ENCODE results near the gene TIMM44. TPM values are rescaled to one million over a fixed set of nuclear protein-coding genes. Genes with fewer than 3 reads are reported as not detected.
A peak's percentile ranks its signal among the peaks of the same experiment; 100 is the strongest.
"Not testable (repeated sequence)": the region's sequence is repeated elsewhere in the genome, so short reads cannot be mapped to it uniquely, and the experiment has no call there.

TIMM44 gene
- total RNA-seq, 1 donor from 2014 or later = 58.0 TPM

DNA sequence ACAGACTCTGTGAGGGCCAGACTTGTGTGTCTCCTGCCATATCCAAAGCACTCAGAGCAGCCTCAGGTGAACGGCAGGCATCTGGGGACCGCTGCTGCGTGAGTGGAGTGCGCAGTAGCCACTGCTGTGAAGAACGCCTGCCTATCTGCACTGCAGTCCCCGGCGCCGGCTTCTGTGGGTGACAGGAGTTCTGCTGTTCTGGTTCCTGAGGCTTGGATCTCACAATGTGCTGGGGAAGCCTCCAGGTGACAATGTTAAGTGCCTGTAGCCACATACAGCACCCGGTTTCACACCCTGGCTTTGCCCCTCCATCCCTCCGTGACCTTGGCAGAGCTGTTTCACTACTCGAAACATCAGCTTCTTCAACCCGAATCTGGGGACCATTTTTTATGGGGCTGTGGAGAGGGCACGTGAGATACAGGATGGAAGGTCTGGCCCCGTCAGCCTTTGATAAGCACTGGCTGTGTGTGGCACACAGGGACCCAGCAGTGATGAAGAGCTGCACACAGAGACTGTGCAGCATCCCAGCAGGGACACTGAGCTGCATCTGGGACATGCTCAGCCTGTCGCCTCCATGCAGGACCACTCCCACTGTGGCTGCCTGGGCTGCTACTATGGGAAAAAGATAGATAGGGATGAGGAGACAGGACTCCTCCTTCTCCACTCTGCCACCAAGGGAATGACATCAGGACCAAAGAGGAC lies 33.7 kb upstream of the TIMM44 start:
- DNase-seq (ENCODE audit: low spot score) = no peak

DNA sequence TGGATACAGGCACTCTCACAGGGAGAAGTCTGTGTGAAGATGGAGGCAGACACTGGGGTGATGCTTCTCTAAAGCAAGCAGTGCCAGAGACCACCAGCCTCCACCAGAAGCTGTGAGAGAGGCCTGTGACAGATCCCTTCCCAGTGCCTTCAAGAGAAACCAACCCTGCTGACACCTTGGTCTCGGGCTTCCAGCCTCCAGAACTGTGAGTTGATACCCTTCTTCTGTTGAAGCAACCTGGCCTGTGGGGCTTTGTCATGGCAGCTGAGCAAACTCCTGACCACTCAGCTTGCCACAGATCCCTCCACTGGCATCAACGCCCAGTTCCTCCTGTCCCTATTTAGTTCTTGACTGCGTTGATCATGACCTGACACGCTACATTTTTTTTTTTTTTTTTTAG lies 33.0 kb upstream of the TIMM44 start:
- no peak for DNase-seq (ENCODE audit: low spot score)

GRCh38 chr19:7975037-7975436 lies 31.6 kb upstream of the TIMM44 start:
- DNase-seq (ENCODE audit: low spot score) = no peak

- DNase-seq (ENCODE audit: low spot score) = no peak
These were observed 30.4 kb upstream of the TIMM44 start for GRCh38 chr19:7973883-7974282.

- DNase-seq (ENCODE audit: low spot score) = no peak
These were observed 28.4 kb upstream of the TIMM44 start for GRCh38 chr19:7971553-7972520.

- peak; percentile 20 for DNase-seq (ENCODE audit: low spot score)
These were observed 27.4 kb upstream of the TIMM44 start for GRCh38 chr19:7970716-7971448.

- no peak for DNase-seq (ENCODE audit: low spot score)
These were observed 26.1 kb upstream of the TIMM44 start for GRCh38 chr19:7969555-7969939.

- no peak for DNase-seq (ENCODE audit: low spot score)
These were observed 25.5 kb upstream of the TIMM44 start for GRCh38 chr19:7968796-7969554.

- DNase-seq (ENCODE audit: low spot score) = no peak
These were observed 24.7 kb upstream of the TIMM44 start for GRCh38 chr19:7968008-7968795.

GRCh38 chr19:7965921-7966665 lies 22.6 kb upstream of the TIMM44 start:
- DNase-seq (ENCODE audit: low spot score) = no peak

DNA sequence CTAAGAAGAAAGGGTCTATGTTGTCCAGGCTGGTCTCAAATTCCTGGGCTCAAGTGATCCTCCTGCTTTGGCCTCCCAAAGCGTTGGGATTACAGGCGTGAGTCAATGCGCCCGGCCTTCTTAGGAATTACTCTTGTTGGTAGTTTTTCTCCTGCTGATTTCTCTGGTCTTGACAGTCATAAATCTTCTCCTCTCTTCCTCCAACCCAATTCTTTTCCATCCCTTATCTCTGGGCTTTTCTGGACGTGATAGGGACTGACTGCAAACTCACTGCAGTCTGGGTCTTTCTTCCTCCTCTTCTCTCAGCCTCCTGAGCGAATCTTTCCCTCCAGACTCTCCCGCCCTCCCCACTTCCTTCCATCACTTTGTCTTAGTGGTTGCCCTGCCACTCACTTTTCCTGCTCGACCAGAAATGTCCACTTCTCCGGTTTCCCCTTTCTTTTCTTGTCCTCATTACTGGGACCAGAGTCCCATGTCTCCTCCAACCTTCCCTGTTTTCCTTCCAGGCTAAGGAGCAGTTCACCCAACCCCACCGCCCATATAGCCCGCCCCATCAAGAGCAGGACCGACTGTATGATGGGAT lies 21.9 kb upstream of the TIMM44 start:
- DNase-seq (ENCODE audit: low spot score) = no peak

DNA sequence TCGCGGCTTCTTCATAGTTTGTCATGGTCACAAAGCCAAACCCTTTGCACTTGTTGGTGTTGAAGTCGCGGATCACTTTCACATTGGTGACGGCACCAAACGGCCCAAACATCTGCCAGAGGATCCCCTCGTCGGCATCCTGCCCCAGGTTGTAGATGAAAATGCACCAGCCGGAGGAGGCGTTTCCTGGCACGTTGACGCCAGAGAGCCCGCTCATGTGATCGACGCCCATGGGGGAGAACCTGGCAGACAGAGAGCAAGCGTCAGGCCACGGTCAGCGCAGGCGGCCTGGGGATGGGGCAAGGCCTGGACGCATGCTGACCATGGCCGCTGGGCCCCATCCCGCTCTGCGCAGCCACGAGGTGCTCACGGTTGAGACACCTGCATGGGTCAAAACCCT lies 20.1 kb upstream of the TIMM44 start:
- DNase-seq (ENCODE audit: low spot score) = no peak

DNA sequence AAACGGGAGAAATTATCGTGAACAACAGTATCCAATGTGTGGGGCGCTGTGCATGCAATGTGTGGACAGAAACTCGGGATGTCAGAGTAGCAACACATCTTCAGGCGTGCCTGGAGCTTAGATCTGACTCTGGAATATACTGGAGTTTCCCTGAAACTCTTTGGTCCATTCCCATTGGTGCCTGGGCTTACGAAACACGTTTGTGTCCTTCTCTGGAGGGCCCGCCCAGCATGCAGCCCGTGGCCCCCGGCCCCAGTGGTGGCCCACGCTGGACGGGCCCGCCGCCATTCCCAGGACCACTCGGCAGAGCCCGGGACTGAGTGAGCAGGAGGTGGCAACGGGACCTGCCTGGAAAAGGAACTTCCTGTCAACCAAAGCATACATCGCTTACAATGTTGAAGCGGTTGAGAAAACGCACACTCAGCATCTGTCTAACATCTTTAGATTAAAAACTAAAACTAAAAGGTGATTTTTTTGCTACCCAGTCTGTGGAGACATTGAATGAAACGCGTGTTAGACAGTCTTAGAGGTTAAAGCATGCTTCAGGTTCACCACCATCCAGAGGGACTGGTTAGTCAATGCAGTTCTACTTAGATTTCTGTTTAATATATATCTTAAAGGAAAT lies 19.3 kb upstream of the TIMM44 start:
- no peak for DNase-seq (ENCODE audit: low spot score)

- DNase-seq (ENCODE audit: low spot score) = no peak
These were observed 18.6 kb upstream of the TIMM44 start for GRCh38 chr19:7961920-7962626.

DNA sequence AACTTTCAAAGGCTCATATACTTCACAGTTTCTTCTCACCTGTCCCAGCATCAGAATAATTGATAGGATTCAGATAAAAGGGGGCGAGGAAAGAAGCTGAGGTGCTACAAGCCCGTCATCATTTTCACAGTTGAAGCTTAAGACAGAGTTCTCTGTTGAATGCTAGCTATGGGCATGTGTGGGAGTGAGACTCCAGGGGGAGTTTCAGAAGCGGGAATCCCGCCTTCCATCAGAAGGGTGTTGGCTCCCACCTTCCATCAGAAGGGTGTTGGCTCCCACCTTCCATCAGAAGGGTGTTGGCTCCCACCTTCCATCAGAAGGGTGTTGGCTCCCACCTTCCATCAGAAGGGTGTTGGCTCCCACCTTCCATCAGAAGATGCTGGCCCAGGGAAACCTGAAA lies 17.6 kb upstream of the TIMM44 start:
- not testable (repeated sequence) for DNase-seq (ENCODE audit: low spot score)

DNA sequence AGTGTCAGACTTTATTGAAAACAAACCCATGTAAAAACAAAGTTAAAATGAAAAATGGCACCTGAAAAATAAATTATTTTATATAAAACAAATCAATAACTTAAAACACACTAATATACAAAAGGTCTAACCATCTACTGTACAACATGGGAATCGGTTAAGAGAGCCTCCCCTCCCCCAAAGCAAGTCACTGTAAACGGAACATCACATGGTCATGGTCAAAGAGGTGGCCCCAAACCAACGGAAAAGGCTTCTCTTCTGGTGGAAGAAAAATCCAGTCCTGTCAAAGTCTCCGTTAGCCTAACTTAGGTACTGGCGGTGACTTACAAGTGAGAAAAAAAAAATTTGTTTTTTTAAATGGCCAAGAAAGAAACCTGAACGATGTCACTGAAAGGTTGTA lies 15.7 kb upstream of the TIMM44 start:
- no peak for DNase-seq (ENCODE audit: low spot score)

DNA sequence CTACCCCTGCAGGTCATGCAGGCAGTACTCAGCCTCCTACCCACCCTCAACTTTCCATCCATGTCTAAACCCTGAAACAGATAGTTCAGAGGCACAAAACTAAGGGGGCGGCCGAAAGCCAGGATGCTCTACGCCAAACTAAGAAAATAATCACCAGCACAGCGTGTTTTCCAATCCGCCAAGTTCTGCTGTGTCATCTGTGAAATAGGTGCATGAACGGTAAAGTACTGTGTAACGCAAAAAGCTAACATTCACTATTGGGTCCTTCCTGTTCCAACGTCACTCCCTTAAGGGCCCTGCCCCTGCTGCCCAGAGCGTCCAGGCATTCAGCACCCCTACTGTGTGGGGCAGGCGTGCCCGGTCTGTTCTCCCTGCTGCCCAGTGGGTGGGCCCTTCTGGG lies 12.2 kb upstream of the TIMM44 start:
- DNase-seq (ENCODE audit: low spot score) = no peak

DNA sequence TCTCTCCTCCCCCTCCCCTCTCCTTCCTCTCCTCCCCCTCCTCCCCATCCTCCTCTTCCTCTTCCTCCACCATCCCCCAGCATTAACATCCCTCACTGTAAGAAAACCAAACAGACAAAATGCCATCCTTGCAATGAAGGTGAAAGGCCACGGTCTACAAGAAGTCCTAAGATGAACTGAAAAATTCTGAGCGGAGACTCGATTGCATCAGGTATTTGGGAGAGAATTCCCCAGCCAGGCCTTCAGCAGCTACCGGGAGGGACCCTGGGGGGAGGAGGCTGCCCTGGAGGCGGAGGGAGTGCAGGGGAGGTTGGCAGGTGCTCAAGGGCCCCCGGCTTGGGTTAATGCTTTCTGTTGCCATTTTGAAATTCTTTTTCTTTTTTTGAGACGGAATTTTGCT lies 10.1 kb upstream of the TIMM44 start:
- no peak for DNase-seq (ENCODE audit: low spot score)
